Measurements from ENCODE around the gene CDH16.
"Not testable (repeated sequence)": the region's sequence is repeated elsewhere in the genome, so short reads cannot be mapped to it uniquely, and the experiment has no call there.

CDH16 gene

DNA sequence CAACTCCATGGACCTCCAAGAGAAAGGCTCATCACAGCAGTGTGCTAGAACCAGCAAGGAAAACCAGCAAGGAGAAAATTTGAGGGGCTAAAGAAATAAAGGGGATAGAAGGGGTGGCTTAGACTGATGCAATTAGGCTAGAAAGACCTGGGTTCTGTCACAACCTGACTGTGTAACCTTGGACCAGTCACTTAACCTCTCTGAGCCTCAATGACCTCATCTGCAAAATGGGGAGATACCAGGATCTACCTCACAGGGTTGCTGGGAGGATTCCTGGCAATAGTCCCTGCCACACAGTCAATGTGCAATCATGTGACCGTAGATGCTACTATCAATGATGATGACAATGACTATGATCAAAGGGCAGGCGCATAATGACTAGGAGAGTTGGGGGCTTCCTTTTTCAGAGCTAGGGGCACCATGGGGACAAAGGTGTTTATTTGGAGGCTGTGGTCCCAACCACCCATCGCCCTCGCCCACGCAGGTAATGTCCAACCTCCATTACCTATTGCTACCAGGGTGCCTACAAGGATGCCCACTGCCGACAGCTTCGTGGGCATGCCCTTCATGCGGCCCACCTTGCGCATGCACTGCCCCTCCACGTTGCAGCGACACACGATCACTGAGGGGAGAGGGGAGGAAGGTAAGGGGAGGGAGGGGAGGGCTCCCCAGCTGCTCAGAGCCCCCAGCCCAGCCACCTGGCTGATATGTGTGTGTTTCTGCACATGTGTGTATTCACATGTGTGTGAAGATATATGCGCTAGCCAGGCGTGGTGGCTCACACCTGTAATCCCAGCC lies 9.7 kb downstream of the CDH16 start:
- no peak for DNase-seq (ENCODE audit: low read depth, low spot score)

DNA sequence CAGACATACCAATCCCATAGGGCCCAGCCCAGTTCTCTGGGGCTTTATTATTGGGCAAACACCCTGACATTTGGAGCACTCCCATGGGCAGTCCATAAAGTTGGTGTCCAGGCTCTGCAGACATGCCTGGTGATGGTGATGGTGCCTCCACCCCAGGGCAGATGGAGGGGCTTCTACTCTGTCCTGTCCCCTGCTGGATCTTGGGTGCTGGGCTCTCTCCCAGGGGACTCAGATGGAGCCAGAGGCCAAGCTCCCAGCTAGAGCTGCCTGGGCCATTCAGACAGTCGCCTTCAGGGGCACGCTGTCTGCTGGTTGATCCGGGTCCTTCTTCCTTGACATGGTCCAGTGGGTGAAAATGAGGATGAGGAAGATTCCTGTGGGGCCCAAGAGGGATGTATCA lies 10.6 kb downstream of the CDH16 start:
- no peak for DNase-seq (ENCODE audit: low read depth, low spot score)

GRCh38 chr16:66906916-66907836 lies 11.5 kb downstream of the CDH16 start:
- no peak for DNase-seq (ENCODE audit: low read depth, low spot score)

DNA sequence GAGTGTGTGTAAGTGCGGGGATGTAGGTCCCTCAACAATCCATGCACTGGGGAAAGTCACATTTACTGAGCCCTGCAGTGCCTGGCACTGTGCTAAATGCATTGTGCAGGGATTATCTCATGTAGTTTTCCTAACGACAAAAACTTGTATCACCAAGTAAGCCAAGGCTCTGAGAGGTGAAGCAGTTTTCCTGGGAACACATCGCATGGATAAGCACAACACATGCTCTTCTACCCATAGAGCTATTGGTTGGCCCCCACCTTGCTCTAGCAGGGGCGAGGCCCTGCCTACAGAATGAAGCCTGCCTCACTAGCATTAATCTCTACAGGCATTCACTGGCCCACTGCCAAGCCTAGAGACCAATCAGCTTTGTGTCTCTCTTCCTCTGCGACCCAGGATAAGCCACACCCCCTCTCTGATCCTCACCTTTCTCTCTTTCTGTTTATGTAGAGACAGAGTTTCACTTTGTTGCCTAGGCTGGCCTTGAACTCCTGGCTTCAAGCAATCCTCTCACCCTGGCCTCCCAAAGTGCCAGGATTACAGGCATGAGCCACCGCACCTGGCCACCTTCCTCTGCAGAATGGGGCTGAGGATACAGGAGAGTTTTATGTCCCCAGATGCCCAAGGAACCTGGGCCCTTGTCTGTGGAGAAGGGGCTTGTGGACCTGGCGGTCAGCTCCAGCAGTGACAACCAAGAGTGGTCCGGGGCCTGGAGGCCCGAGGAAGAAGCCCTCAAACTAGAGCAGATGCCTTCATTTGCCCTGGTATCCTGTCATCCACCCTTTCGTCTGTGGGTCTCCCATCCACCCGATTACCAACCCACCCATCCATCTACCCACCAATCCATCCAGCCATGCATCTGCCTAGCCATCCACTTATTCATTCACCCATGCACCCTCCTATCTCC lies 12.8 kb downstream of the CDH16 start:
- no peak for DNase-seq (ENCODE audit: low read depth, low spot score)

DNA sequence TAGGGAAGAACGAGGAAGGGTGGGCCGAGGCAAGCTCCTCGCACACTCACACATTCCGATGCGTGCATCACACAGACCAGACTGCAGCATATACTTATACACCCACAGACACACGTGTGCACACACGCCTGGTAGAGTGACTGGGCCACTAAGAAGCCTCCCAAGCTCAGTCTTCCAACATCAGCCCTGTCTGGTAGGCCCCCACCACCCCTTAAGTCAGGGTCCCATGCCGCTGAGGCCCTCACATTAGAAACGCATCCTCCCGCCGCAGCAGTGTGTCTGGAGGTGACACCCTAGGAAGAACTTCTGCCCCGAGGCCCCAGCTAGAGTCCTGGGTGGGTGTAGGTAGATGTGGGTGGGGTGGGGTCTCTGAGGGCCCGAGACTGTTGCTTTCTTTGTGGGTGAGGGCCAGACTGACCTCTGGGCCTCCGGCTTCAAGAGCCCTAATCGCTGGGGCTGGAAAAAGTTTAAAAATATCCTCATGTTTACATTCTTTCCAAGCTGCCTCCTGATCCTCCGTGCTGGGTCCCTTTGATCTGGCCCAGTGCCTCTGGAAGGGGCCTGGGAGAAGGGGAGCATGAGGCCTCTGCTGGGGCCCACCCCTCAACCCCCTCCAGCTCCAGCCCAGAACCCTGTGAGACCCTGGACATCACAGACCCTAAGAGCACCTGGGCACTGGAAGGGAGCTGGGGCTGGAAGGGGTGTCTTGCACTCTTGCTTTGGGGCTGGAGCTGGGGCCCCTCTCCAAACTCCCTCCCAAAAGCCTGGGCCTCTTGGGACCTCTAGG lies 13.6 kb downstream of the CDH16 start:
- no peak for DNase-seq (ENCODE audit: low read depth, low spot score)

GRCh38 chr16:66904428-66904845 lies 14.2 kb downstream of the CDH16 start:
- no peak for DNase-seq (ENCODE audit: low read depth, low spot score)

GRCh38 chr16:66903544-66904427 lies 14.9 kb downstream of the CDH16 start:
- no peak for DNase-seq (ENCODE audit: low read depth, low spot score)

GRCh38 chr16:66902648-66903543 lies 15.8 kb downstream of the CDH16 start:
- no peak for DNase-seq (ENCODE audit: low read depth, low spot score)

- DNase-seq (ENCODE audit: low read depth, low spot score), result no peak
These were observed 17.1 kb downstream of the CDH16 start for GRCh38 chr16:66901626-66902025.

GRCh38 chr16:66900721-66901441 lies 17.8 kb downstream of the CDH16 start:
- no peak for DNase-seq (ENCODE audit: low read depth, low spot score)

DNA sequence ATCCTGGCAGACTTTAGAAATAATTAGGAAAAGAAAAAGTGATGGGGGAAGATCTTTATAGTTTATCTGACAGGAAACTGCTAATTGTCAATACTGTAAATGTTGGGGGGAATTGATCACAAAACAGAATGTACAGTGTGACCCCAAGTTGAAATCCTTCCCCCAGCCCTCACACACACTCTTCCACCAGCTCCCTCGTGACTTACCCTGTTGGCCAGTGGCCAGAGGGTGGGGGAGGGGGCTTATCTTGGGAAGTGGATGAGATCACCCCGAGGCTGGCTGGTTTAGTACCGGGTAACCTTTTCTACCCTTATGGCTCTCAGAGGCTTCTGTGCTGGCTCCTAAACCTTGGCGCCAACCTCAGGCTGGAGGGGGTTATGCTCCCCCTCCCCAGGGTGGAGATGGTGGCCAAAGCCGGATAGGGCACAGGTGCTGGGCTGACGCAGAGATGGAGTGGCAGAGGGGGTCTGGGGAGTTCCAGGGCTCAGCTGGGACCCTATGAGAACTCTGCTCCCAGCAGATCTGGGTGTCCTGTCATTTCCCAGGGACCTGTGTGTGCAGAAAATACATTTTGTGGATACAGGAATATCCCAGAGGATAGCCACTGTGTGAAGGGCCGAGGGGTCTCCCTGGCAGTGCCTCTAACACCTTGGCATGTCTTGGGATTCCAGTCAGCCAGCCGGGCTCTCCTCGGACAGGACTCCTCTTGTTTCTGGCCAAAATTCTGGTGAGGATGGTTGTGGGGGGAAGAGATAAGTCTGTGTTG lies 18.6 kb downstream of the CDH16 start:
- DNase-seq (ENCODE audit: low read depth, low spot score), result no peak

DNA sequence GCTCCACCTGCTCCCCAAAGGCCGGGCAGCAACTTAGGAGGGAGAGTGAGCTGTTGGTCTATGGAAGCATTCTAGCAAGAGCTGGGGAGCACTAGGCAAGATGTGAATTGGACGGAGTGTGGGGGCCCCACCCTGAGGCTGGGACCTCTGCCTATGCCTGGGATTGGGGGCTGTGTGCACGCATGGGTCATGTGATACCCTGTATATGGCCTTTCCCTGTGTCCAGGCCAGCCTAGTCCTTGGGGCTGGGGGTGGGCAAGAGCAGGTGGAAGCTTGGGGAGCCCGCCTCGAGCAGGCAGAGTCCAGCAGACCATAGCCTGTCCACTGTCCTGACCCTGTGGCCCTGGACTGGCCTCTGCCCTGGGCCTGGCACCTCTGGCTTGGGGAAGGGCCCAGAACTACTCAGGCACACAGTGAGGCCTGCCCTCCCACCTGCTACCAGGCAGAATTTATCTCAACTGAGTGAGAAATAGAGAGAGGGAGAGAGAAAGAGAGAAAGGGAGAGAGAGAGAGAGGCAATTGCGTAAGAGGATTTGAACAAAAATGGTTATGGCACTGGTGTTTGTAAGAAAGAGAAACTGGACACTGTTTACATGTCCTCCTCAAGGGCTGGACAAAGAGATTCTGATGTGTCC lies 19.3 kb downstream of the CDH16 start:
- no peak for DNase-seq (ENCODE audit: low read depth, low spot score)

- no peak for DNase-seq (ENCODE audit: low read depth, low spot score)
These were observed 19.8 kb downstream of the CDH16 start for GRCh38 chr16:66898933-66899309.

DNA sequence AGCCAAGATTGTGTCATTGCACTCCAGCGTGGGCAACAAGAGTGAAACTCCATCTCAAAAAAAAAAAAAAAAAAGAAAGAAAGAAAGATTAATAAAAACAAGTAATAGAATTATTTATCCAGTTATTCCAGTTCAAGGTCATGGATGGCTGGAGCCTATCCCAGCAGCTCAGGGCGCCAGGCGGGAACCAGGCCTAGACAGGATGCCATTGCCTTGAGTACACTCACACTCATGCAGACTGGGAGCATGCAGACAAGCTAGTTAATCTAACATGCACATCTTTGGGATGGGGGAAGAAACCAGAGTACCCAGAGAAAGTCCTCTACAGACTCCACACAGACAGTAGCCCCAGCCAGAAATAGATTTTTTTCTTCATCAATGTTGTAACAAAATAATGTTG lies 20.5 kb downstream of the CDH16 start:
- no peak for DNase-seq (ENCODE audit: low read depth, low spot score)

DNA sequence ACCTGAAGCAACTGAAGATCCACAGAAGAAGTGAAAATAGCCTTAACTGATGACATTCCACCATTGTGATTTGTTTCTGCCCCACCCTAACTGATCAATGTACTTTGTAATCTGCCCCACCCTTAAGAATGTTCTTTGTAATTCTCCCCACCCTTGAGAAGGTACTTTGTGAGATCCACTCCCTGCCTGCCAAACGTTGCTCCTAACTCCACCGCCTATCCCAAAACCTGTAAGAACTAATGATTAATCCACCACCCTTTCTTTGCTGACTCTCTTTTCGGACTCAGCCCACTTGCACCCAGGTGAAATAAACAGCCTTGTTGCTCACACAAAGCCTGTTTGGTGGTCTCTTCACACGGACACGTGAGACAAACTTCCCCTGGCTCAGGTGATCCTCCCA lies 22.0 kb downstream of the CDH16 start:
- DNase-seq (ENCODE audit: low read depth, low spot score), result not testable (repeated sequence)

DNA sequence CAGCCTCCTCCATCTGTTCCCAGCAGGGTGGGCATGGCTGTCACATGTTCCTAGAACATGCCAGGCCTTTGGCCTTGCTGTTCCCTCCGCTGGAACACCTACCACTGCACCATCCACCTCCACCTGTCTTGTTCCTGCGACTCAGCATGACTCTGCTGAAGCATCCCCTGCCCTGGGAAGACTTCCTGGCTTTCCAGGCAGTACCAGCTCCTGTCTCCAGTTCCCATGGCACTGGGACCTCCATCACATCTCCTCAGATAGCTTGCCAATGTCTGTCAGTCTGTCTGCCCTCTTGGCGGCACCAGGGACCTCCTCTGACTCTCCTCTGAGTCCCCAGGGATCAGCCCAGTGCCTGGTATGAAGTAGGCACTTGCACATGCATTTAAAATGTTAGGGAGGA lies 22.7 kb downstream of the CDH16 start:
- DNase-seq (ENCODE audit: low read depth, low spot score), result no peak

DNA sequence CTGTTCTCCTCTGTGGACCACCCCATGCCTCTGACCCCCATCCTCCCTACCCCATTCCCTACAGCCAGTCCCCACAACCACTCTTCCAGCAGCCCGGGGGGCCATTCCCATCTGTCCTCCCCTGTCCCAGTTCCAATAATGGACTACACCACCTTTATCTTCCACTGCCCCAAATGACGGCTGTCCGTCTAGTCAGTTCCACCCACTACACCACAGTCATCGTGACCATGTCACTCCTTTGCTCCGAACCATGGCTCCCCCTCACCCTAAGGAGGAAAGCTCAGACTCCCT lies 23.1 kb downstream of the CDH16 start:
- DNase-seq (ENCODE audit: low read depth, low spot score), result no peak

All from activated naive CD8-positive, alpha-beta T cell treated with anti-CD3 and anti-CD28 coated beads, Interleukin-2, amount 50 U/mL, for 16 hours (primary cell).